Testis (tissue), 2 donors: ENCODE measurements around the gene C2orf81.

Experiments
- CTCF ChIP-seq, 3 experiments: fragments of 450-650 bp in 2 of 3; fragments of 200-600 bp in 1 of 3; sonication (generic) in 1 of 3; IDR thresholded peaks; one replicate each; pipeline ENCODE4 v1.5.1; 2016 to 2019; ENCODE audit warnings: antibody characterized with exemption in 3 of 3, mild to moderate bottlenecking in 2 of 3, moderate library complexity in 1 of 3
- POLR2A ChIP-seq: fragments of 450-650 bp; IDR thresholded peaks from one replicate; pipeline ENCODE4 v1.6.1; 2017; ENCODE audit warnings: antibody characterized with exemption, mild to moderate bottlenecking, moderate library complexity

- no peak for TF ChIP-seq CTCF (IDR thresholded peaks at IDR 0.05)
- TF ChIP-seq POLR2A: no peak
These were observed 13.7 kb downstream of the C2orf81 start for GRCh38 chr2:74407682-74408081.
